Measurements from ENCODE around the gene ARPC1B. TPM values are rescaled to one million over a fixed set of nuclear protein-coding genes. Genes with fewer than 3 reads are reported as not detected.

ARPC1B gene
- total and polyA plus RNA-seq, 2 of the 8 experiments (the other 6 are each of a cell fraction or from before 2014, with no cell fraction given): 64.5 to 115 TPM

GRCh38 chr7:99408379-99409191 lies 34.1 kb downstream of the ARPC1B start, which contains the start of the genes BUD31 and PDAP1:
Gene BUD31 (plus strand): TSS chr7:99408969. CDS start chr7:99411093, 2,124 bp downstream.
Gene PDAP1 (minus strand): TSS chr7:99408597. CDS start chr7:99408548, 49 bp downstream.
- Histone ChIP-seq H4K20me1 (replicated peaks in 1 of 2; ENCODE audit: control insufficient read depth in 1 of 2, insufficient read depth in 2 of 2, low read length in 2 of 2) (peaks cover 14 to 22% of the 10 kb centered on the region in 2 experiments), H3K4me1 (replicated peaks in 1 of 4; ENCODE audit: control insufficient read depth in 3 of 4, insufficient read depth in 4 of 4, low read length in 3 of 4) (peaks cover 0 to 5% (median 3%) of the 10 kb centered on the region in 4 experiments; a peak in 2 of 7 replicates), H3K56ac (replicated peaks; ENCODE audit: insufficient read length, low read depth, low read length) (peak within 1 kb of the TSS; percentile 94), H3K18ac (ENCODE audit: extremely low read depth, low read length) (peak within 1 kb of the TSS; percentile 100), H3K14ac (ENCODE audit: insufficient read length) (no peak within 1 kb of the TSS), H3K9me3 (ENCODE audit: insufficient read depth in 2 of 2, low read depth in 1 of 2, low read length in 1 of 2) (no peaks in the 10 kb centered on the region), H3K9ac (replicated peaks in 1 of 4; ENCODE audit: extremely low read depth in 1 of 4, low read depth in 3 of 4, low read length in 3 of 4) (peak within 1 kb of the TSS; percentile 92 to 99 (median 97)), H2BK15ac (ENCODE audit: low read length) (peak within 1 kb of the TSS; percentile 100), H4K91ac (replicated peaks; ENCODE audit: insufficient read length, low read length) (peak within 1 kb of the TSS; percentile 99), H4K8ac (ENCODE audit: extremely low read depth, insufficient read depth, low read length) (peak within 1 kb of the TSS; percentile 99), H2AK5ac (ENCODE audit: low read depth, low read length) (peak within 1 kb of the TSS; percentile 46), H2BK120ac (replicated peaks; ENCODE audit: low read depth, low read length) (peak within 1 kb of the TSS; percentile 76), H3K4me2 (ENCODE audit: insufficient read depth in 1 of 2, low read depth in 2 of 2, low read length in 2 of 2) (peak within 1 kb of the TSS; percentile 74 to 87), H3K23me2 (ENCODE audit: low read depth, low read length) (peaks cover 13% of the 10 kb centered on the region), H3K79me2 (ENCODE audit: control insufficient read depth in 1 of 2, insufficient read depth in 2 of 2, low read length in 2 of 2) (peaks cover 34 to 69% of the 10 kb centered on the region in 2 experiments), H2BK20ac (ENCODE audit: low read length) (no peak within 1 kb of the TSS), H3K36me3 (ENCODE audit: control insufficient read depth in 2 of 4, insufficient read depth in 4 of 4, low read length in 3 of 4) (peaks cover 16 to 46% (median 28%) of the 10 kb centered on the region in 4 experiments), H4K5ac (ENCODE audit: insufficient read length, low read depth, low read length) (peak within 1 kb of the TSS; percentile 100), H3K4ac (replicated peaks; ENCODE audit: insufficient read length, low read depth, low read length) (peak within 1 kb of the TSS; percentile 82), H2BK5ac (ENCODE audit: low read depth, low read length) (peak within 1 kb of the TSS; percentile 100), H2BK12ac (ENCODE audit: low read depth, low read length) (peak within 1 kb of the TSS; percentile 96; the same call in 1 of the 2 replicates), H3K4me3 (ENCODE audit: extremely low read depth in 1 of 4, insufficient read depth in 2 of 4, low read depth in 3 of 4, low read length in 4 of 4) (peak within 1 kb of the TSS; percentile 93 to 99 (median 97)), H3K79me1 (ENCODE audit: low read depth, low read length) (peaks cover 26% of the 10 kb centered on the region), H3K23ac (ENCODE audit: insufficient read length) (no peak within 1 kb of the TSS), H2AFZ (ENCODE audit: low read length) (peak within 1 kb of the TSS; percentile 88; the same call in 1 of the 2 replicates), H3K27me3 (replicated peaks in 1 of 4; ENCODE audit: control insufficient read depth in 3 of 4, extremely low read depth in 1 of 4, insufficient read depth in 3 of 4, low read length in 3 of 4) (no peaks in the 10 kb centered on the region), H3K27ac (ENCODE audit: low read depth, low read length) (peak within 1 kb of the TSS; percentile 100)
- WGBS, 2 experiments (ENCODE audit: extremely low coverage in 1 of 2, insufficient coverage in 1 of 2, insufficient read length in 1 of 2, insufficient replicate concordance in 2 of 2, low coverage in 1 of 2, low lambda C conversion rate in 2 of 2, missing lambda C conversion rate in 1 of 2): 3% methylated on average over 62 of the region's 72 CpGs; no CpG with 5 or more reads in 1 of the 2 experiments
- CTCF ChIA-PET (ENCODE audit: partially characterized antibody): interaction anchor here (0.8 to 1.3 kb wide), 7 partner anchors 9 to 83 kb away, joined by 3 to 8 read pairs (median 3); partner anchors contain the start of gene ARPC1A
- DNase-seq (ENCODE audit: low read depth in 1 of 2, low spot score in 2 of 2) (peak; percentile 85 to 94), FAIRE-seq (no peak)
- POLR2A ChIA-PET (ENCODE audit: partially characterized antibody): interaction anchor here (0.6 to 8.4 kb wide), 41 partner anchors 9 to 692 kb away, joined by 3 to 150 read pairs (median 4); partner anchors contain the start of genes AP4M1, ARPC1A, ARPC1B and ATP5MF
- TF ChIP-seq EP300 (IDR thresholded peaks at IDR 0.05; ENCODE audit: borderline replicate concordance in 1 of 2, low read depth in 2 of 2, low read length in 2 of 2): 0 out of 3 replicates have a peak, but pooled peaks of 1 of the 2 experiments have one; percentile 4
- TF ChIP-seq CHD1 (IDR thresholded peaks at IDR 0.05; ENCODE audit: low read depth, low read length): no peak
- TF ChIP-seq JUN (IDR thresholded peaks at IDR 0.05; ENCODE audit: low read depth, low read length): peak; percentile 97
- TF ChIP-seq FOSL1 (IDR thresholded peaks at IDR 0.05; ENCODE audit: insufficient read depth, low read depth, low read length): no peak
- TF ChIP-seq CREB1 (IDR thresholded peaks at IDR 0.05): peak; percentile 89
- TF ChIP-seq KDM4A (IDR thresholded peaks at IDR 0.05; ENCODE audit: low read depth, low read length, severe bottlenecking): peak; percentile 69
- peak; percentile 88 for TF ChIP-seq TBP (IDR thresholded peaks at IDR 0.05; ENCODE audit: low read depth, low read length)
- peak; percentile 87 for TF ChIP-seq POLR2AphosphoS5 (IDR thresholded peaks at IDR 0.05; ENCODE audit: low read depth, low read length)
- no peak for TF ChIP-seq BCL11A (IDR thresholded peaks at IDR 0.05; ENCODE audit: low read depth in 2 of 2, low read length in 2 of 2)
- TF ChIP-seq ATF3 (IDR thresholded peaks at IDR 0.05; ENCODE audit: insufficient read depth, low read depth, low read length): peak; percentile 98
- TF ChIP-seq JUND (IDR thresholded peaks at IDR 0.05; ENCODE audit: low read length): peak; percentile 99

All from H1 (cell line).